ENCODE measurements around the gene SNRPD2.
A peak's percentile ranks its signal among the peaks of the same experiment; 100 is the strongest.

Gene SNRPD2

GRCh38 chr19:45674946-45675345, 16.8 kb downstream of the SNRPD2 start:
- Histone ChIP-seq H2BK5ac (ENCODE audit: low read depth, low read length, poor library complexity) (no peak overlapping the region), H3K79me2 (ENCODE audit: control insufficient read depth, insufficient read depth, low read length, poor library complexity) (no peaks in the 10 kb centered on the region)
- WGBS (ENCODE audit: extremely low coverage, insufficient coverage, insufficient read length): no CpG with 5 or more reads among the region's 7 CpGs

GRCh38 chr19:45670670-45671453, 20.9 kb downstream of the SNRPD2 start:
- Histone ChIP-seq H3K36me3 (ENCODE audit: control insufficient read depth in 1 of 2, insufficient read depth in 2 of 2, low read length in 2 of 2) (no peaks in the 10 kb centered on the region), H3K27ac (ENCODE audit: low read depth, low read length) (no peak overlapping the region), H3K4me2 (ENCODE audit: low read length) (peak overlapping the region; percentile 3), H3K18ac (ENCODE audit: low read length) (peak overlapping the region; percentile 52), H3K4me3 (ENCODE audit: low read depth, low read length) (no peak overlapping the region), H2BK120ac (ENCODE audit: insufficient read depth, low read length, poor library complexity) (peak overlapping the region; percentile 36), H2BK5ac (ENCODE audit: low read depth, low read length, poor library complexity) (no peak overlapping the region), H3K9me3 (ENCODE audit: insufficient read depth, low read depth, low read length) (peaks cover 5% of the 10 kb centered on the region), H3K23ac (ENCODE audit: low read length) (no peak overlapping the region), H4K12ac (ENCODE audit: low read depth, low read length) (peak overlapping the region; percentile 81), H3K79me1 (ENCODE audit: low read length) (peaks cover 2% of the 10 kb centered on the region), H3K14ac (ENCODE audit: low read length) (no peak overlapping the region), H3K9ac (ENCODE audit: low read length) (no peak overlapping the region), H3K27me3 (ENCODE audit: insufficient read depth, low read length) (peaks cover 16% of the 10 kb centered on the region), H4K91ac (ENCODE audit: low read depth, low read length) (no peak overlapping the region), H3K79me2 (ENCODE audit: control insufficient read depth, insufficient read depth, low read length, poor library complexity) (no peaks in the 10 kb centered on the region), H2AFZ (ENCODE audit: insufficient read depth, low read length, poor library complexity) (peak overlapping the region; percentile 17), H4K8ac (ENCODE audit: low read depth, low read length) (peak overlapping the region; percentile 62), H3K4ac (ENCODE audit: low read depth, low read length) (no peak overlapping the region), H2AK5ac (ENCODE audit: low read length) (no peak overlapping the region), H3K4me1 (ENCODE audit: control insufficient read depth in 1 of 2, insufficient read depth in 2 of 2, low read length in 2 of 2) (peaks cover 11 to 13% of the 10 kb centered on the region in 2 experiments), H2BK12ac (ENCODE audit: low read length) (peak overlapping the region; percentile 70)
- peak; percentile 77 to 90 for DNase-seq
- no CpG with 5 or more reads among the region's 42 CpGs for WGBS (ENCODE audit: extremely low coverage, insufficient coverage, insufficient read length)

More at GRCh38 chr19:45674946-45675345, 16.8 kb downstream of the SNRPD2 start:
- Histone ChIP-seq H3K18ac (ENCODE audit: low read length) (no peak overlapping the region), H3K4ac (ENCODE audit: low read depth, low read length) (no peak overlapping the region), H2AK5ac (ENCODE audit: low read length) (no peak overlapping the region), H3K14ac (ENCODE audit: low read length) (no peak overlapping the region), H3K4me2 (ENCODE audit: low read length) (no peak overlapping the region), H3K9ac (ENCODE audit: low read length) (no peak overlapping the region), H4K12ac (ENCODE audit: low read depth, low read length) (no peak overlapping the region), H2AFZ (ENCODE audit: insufficient read depth, low read length, poor library complexity) (no peak overlapping the region), H3K4me1 (ENCODE audit: control insufficient read depth in 1 of 2, insufficient read depth in 2 of 2, low read length in 2 of 2) (peaks cover 10 to 11% of the 10 kb centered on the region in 2 experiments), H4K8ac (ENCODE audit: low read depth, low read length) (no peak overlapping the region), H3K9me3 (ENCODE audit: insufficient read depth, low read depth, low read length) (peaks cover 8% of the 10 kb centered on the region), H3K27ac (ENCODE audit: low read depth, low read length) (no peak overlapping the region), H4K91ac (ENCODE audit: low read depth, low read length) (no peak overlapping the region), H2BK120ac (ENCODE audit: insufficient read depth, low read length, poor library complexity) (no peak overlapping the region), H3K27me3 (ENCODE audit: insufficient read depth, low read length) (peaks cover 6% of the 10 kb centered on the region), H2BK12ac (ENCODE audit: low read length) (no peak overlapping the region), H3K4me3 (ENCODE audit: low read depth, low read length) (no peak overlapping the region), H3K23ac (ENCODE audit: low read length) (no peak overlapping the region), H3K79me1 (ENCODE audit: low read length) (peaks cover 9% of the 10 kb centered on the region), H3K36me3 (ENCODE audit: control insufficient read depth in 1 of 2, insufficient read depth in 2 of 2, low read length in 2 of 2) (no peaks in the 10 kb centered on the region)
- DNase-seq: no peak

- Histone ChIP-seq H2AK5ac (ENCODE audit: low read length) (no peak overlapping the region), H4K91ac (ENCODE audit: low read depth, low read length) (no peak overlapping the region), H3K14ac (ENCODE audit: low read length) (no peak overlapping the region), H3K4me2 (ENCODE audit: low read length) (peak overlapping the region; percentile 44), H3K79me1 (ENCODE audit: low read length) (peaks cover 2% of the 10 kb centered on the region), H4K12ac (ENCODE audit: low read depth, low read length) (no peak overlapping the region), H3K79me2 (ENCODE audit: control insufficient read depth, insufficient read depth, low read length, poor library complexity) (no peaks in the 10 kb centered on the region), H2BK12ac (ENCODE audit: low read length) (no peak overlapping the region), H3K4me1 (ENCODE audit: control insufficient read depth in 1 of 2, insufficient read depth in 2 of 2, low read length in 2 of 2) (peaks cover 11 to 13% of the 10 kb centered on the region in 2 experiments), H3K9ac (ENCODE audit: low read length) (no peak overlapping the region), H3K27me3 (ENCODE audit: insufficient read depth, low read length) (peaks cover 16% of the 10 kb centered on the region), H3K27ac (ENCODE audit: low read depth, low read length) (no peak overlapping the region), H3K23ac (ENCODE audit: low read length) (no peak overlapping the region), H2BK5ac (ENCODE audit: low read depth, low read length, poor library complexity) (no peak overlapping the region), H3K18ac (ENCODE audit: low read length) (no peak overlapping the region), H2AFZ (ENCODE audit: insufficient read depth, low read length, poor library complexity) (no peak overlapping the region), H2BK120ac (ENCODE audit: insufficient read depth, low read length, poor library complexity) (no peak overlapping the region), H3K9me3 (ENCODE audit: insufficient read depth, low read depth, low read length) (peaks cover 8% of the 10 kb centered on the region), H3K36me3 (ENCODE audit: control insufficient read depth in 1 of 2, insufficient read depth in 2 of 2, low read length in 2 of 2) (no peaks in the 10 kb centered on the region), H3K4me3 (ENCODE audit: low read depth, low read length) (no peak overlapping the region), H3K4ac (ENCODE audit: low read depth, low read length) (no peak overlapping the region), H4K8ac (ENCODE audit: low read depth, low read length) (peak overlapping the region; percentile 11)
- DNase-seq: peak in 1 of 2 donors; percentile 46
- no CpG with 5 or more reads among the region's 19 CpGs for WGBS (ENCODE audit: extremely low coverage, insufficient coverage, insufficient read length)
These were observed 23.3 kb downstream of the SNRPD2 start for GRCh38 chr19:45668342-45668871.

GRCh38 chr19:45667620-45668341, 24.0 kb downstream of the SNRPD2 start, which contains the start of gene GIPR:
Gene GIPR (plus strand): TSS chr19:45668221. CDS start chr19:45669521, 1,300 bp downstream.
- Histone ChIP-seq H4K12ac (ENCODE audit: low read depth, low read length) (no peak within 1 kb of the TSS), H3K9me3 (ENCODE audit: insufficient read depth, low read depth, low read length) (peaks cover 8% of the 10 kb centered on the region), H4K8ac (ENCODE audit: low read depth, low read length) (peak within 1 kb of the TSS; percentile 11), H3K4ac (ENCODE audit: low read depth, low read length) (no peak within 1 kb of the TSS), H2BK5ac (ENCODE audit: low read depth, low read length, poor library complexity) (no peak within 1 kb of the TSS), H3K4me2 (ENCODE audit: low read length) (peak within 1 kb of the TSS; percentile 44), H3K79me1 (ENCODE audit: low read length) (peaks cover 2% of the 10 kb centered on the region), H3K36me3 (ENCODE audit: control insufficient read depth in 1 of 2, insufficient read depth in 2 of 2, low read length in 2 of 2) (no peaks in the 10 kb centered on the region), H2BK12ac (ENCODE audit: low read length) (no peak within 1 kb of the TSS), H3K79me2 (ENCODE audit: control insufficient read depth, insufficient read depth, low read length, poor library complexity) (no peaks in the 10 kb centered on the region), H4K91ac (ENCODE audit: low read depth, low read length) (no peak within 1 kb of the TSS), H3K27ac (ENCODE audit: low read depth, low read length) (no peak within 1 kb of the TSS), H3K27me3 (ENCODE audit: insufficient read depth, low read length) (peaks cover 16% of the 10 kb centered on the region), H3K4me1 (ENCODE audit: control insufficient read depth in 1 of 2, insufficient read depth in 2 of 2, low read length in 2 of 2) (peaks cover 11 to 13% of the 10 kb centered on the region in 2 experiments), H3K14ac (ENCODE audit: low read length) (no peak within 1 kb of the TSS), H3K23ac (ENCODE audit: low read length) (peak within 1 kb of the TSS; percentile 14), H3K4me3 (ENCODE audit: low read depth, low read length) (no peak within 1 kb of the TSS), H2AFZ (ENCODE audit: insufficient read depth, low read length, poor library complexity) (peak within 1 kb of the TSS; percentile 24), H3K9ac (ENCODE audit: low read length) (peak within 1 kb of the TSS; percentile 18), H3K18ac (ENCODE audit: low read length) (no peak within 1 kb of the TSS), H2AK5ac (ENCODE audit: low read length) (peak within 1 kb of the TSS; percentile 11), H2BK120ac (ENCODE audit: insufficient read depth, low read length, poor library complexity) (no peak within 1 kb of the TSS)
- WGBS (ENCODE audit: extremely low coverage, insufficient coverage, insufficient read length): no CpG with 5 or more reads among the region's 15 CpGs
- DNase-seq: peak; percentile 86

Measured in trophoblast cell (in vitro differentiated cells and primary cell).